H9 (cell line): ENCODE results near the gene MUCL3. TPM values are rescaled to one million over a fixed set of nuclear protein-coding genes. Genes with fewer than 3 reads are reported as not detected.

Experiments
- DNase-seq: peaks from one replicate; pipeline ENCODE4 v3.0.0-alpha.2; 2017
- H2AFZ ChIP-seq: one replicate; pipeline ENCODE4 v1.6.1; 2013; ENCODE audit warnings: mild to moderate bottlenecking, low read length, control low read depth, moderate library complexity
- H2AK5ac ChIP-seq: 2 replicates; pipeline ENCODE4 v1.6.1; 2013; ENCODE audit warnings: low read length, control low read depth, mixed read lengths; ENCODE audit not compliant: insufficient read length
- H2BK120ac ChIP-seq: one replicate; pipeline ENCODE4 v1.6.1; 2013; ENCODE audit warnings: low read depth, mild to moderate bottlenecking, low read length, control low read depth, inconsistent platforms; ENCODE audit not compliant: poor library complexity, severe bottlenecking
- H2BK12ac ChIP-seq: 2 replicates; pipeline ENCODE4 v1.6.1; 2013; ENCODE audit warnings: low read length, control low read depth, mixed read lengths, low read depth; ENCODE audit not compliant: insufficient read length
- H2BK15ac ChIP-seq: 2 replicates; pipeline ENCODE4 v1.6.1; 2013; ENCODE audit warnings: low read depth, low read length, control low read depth
- H2BK20ac ChIP-seq: one replicate; pipeline ENCODE4 v1.6.1; 2013; ENCODE audit warnings: low read depth, mild to moderate bottlenecking, low read length, control low read depth, inconsistent platforms; ENCODE audit not compliant: poor library complexity, severe bottlenecking
- H2BK5ac ChIP-seq: 2 replicates; pipeline ENCODE4 v1.6.1; 2013; ENCODE audit warnings: low read length, control low read depth, mixed read lengths; ENCODE audit not compliant: insufficient read length
- H3K14ac ChIP-seq: 2 replicates; pipeline ENCODE4 v1.6.1; 2013; ENCODE audit warnings: low read length, control low read depth; ENCODE audit not compliant: insufficient read depth
- H3K18ac ChIP-seq: 2 replicates; pipeline ENCODE4 v1.6.1; 2013; ENCODE audit warnings: low read depth, mild to moderate bottlenecking, mixed read lengths, low read length, control low read depth; ENCODE audit not compliant: insufficient read length
- H3K23ac ChIP-seq: 2 replicates; pipeline ENCODE4 v1.6.1; 2013; ENCODE audit warnings: low read length, control low read depth, mixed read lengths, low read depth; ENCODE audit not compliant: insufficient read length
- H3K23me2 ChIP-seq: 2 replicates; pipeline ENCODE4 v1.6.1; 2013; ENCODE audit warnings: low read depth, mild to moderate bottlenecking, mixed read lengths, low read length, control low read depth; ENCODE audit not compliant: insufficient read length, poor library complexity, severe bottlenecking
- H3K27ac ChIP-seq: 2 replicates; pipeline ENCODE4 v1.5.1; 2013; ENCODE audit warnings: low read length, control low read depth, mixed read lengths, low read depth; ENCODE audit not compliant: insufficient read length
- H3K27me3 ChIP-seq: 2 replicates; pipeline ENCODE4 v1.6.1; 2013; ENCODE audit warnings: low read length, control low read depth, inconsistent platforms; ENCODE audit not compliant: insufficient read depth
- H3K4ac ChIP-seq: 2 replicates; pipeline ENCODE4 v1.6.1; 2013; ENCODE audit warnings: low read depth, mild to moderate bottlenecking, control low read depth, inconsistent platforms, low read length, moderate library complexity
- H3K4me1 ChIP-seq: 2 replicates; pipeline ENCODE4 v1.6.1; 2013; ENCODE audit warnings: low read length, control low read depth, inconsistent platforms; ENCODE audit not compliant: insufficient read depth
- H3K4me2 ChIP-seq: 2 replicates; pipeline ENCODE4 v1.6.1; 2013; ENCODE audit warnings: low read length, control low read depth, mixed read lengths; ENCODE audit not compliant: insufficient read length, insufficient read depth
- H3K56ac ChIP-seq: 2 replicates; pipeline ENCODE4 v1.6.1; 2013; ENCODE audit warnings: low read depth, mild to moderate bottlenecking, mixed read lengths, low read length, control low read depth; ENCODE audit not compliant: insufficient read length
- H3K79me1 ChIP-seq: 2 replicates; pipeline ENCODE4 v1.6.1; 2013; ENCODE audit warnings: low read depth, mild to moderate bottlenecking, moderate library complexity, low read length, control low read depth, inconsistent platforms; ENCODE audit not compliant: insufficient read depth, poor library complexity, severe bottlenecking
- H3K79me2 ChIP-seq: 2 replicates; pipeline ENCODE4 v1.6.1; 2013; ENCODE audit warnings: low read length, control low read depth, inconsistent platforms; ENCODE audit not compliant: insufficient read depth
- H3K9ac ChIP-seq: 2 replicates; pipeline ENCODE4 v1.6.1; 2013; ENCODE audit warnings: low read length, control low read depth, mixed read lengths; ENCODE audit not compliant: insufficient read length; ENCODE audit errors: extremely low read depth
- H3K9me3 ChIP-seq: one replicate; pipeline ENCODE4 v1.6.1; 2013; ENCODE audit warnings: low read depth, low read length, inconsistent platforms; ENCODE audit not compliant: control insufficient read depth
- H3T11ph ChIP-seq: one replicate; pipeline ENCODE4 v1.6.1; 2013; ENCODE audit warnings: mild to moderate bottlenecking, low read length, control low read depth, inconsistent platforms
- H4K20me1 ChIP-seq: one replicate; pipeline ENCODE4 v1.6.1; 2013; ENCODE audit not compliant: control insufficient read depth, insufficient read length, insufficient read depth
- H4K5ac ChIP-seq: 2 replicates; pipeline ENCODE4 v1.6.1; 2013; ENCODE audit warnings: low read depth, mild to moderate bottlenecking, mixed read lengths, low read length, control low read depth; ENCODE audit not compliant: insufficient read length
- H4K8ac ChIP-seq: replicated peaks from 2 replicates; pipeline ENCODE4 v1.6.1; 2013; ENCODE audit warnings: low read length, control low read depth, mixed read lengths, low read depth; ENCODE audit not compliant: insufficient read length
- H4K91ac ChIP-seq: 2 replicates; pipeline ENCODE4 v1.6.1; 2013; ENCODE audit warnings: low read depth, mild to moderate bottlenecking, moderate library complexity, mixed read lengths, low read length, control low read depth; ENCODE audit not compliant: insufficient read length
- H3K27ac Mint-ChIP-seq, 3 experiments: 2 replicates in 2 of 3; 3 replicates in 1 of 3; pipeline ENCODE4 v1.8.0; 2020 to 2021; ENCODE audit warnings: mixed read lengths in 3 of 3, mild to moderate bottlenecking in 1 of 3, moderate library complexity in 1 of 3
- H3K27me3 Mint-ChIP-seq: 2 replicates; pipeline ENCODE4 v1.8.0; 2021; ENCODE audit warnings: low read depth, mild to moderate bottlenecking, moderate library complexity, mixed read lengths
- H3K36me3 Mint-ChIP-seq, 3 experiments: 2 replicates in 2 of 3; 3 replicates in 1 of 3; pipeline ENCODE4 v1.8.0; 2020 to 2021; ENCODE audit warnings: low read depth in 3 of 3, mixed read lengths in 3 of 3; ENCODE audit not compliant: insufficient read depth in 1 of 3
- H3K4me1 Mint-ChIP-seq, 2 experiments: 2 replicates each; pipeline ENCODE4 v1.8.0; 2020; ENCODE audit warnings: mixed read lengths in 2 of 2
- H3K4me3 Mint-ChIP-seq, 2 experiments: 2 replicates in 1 of 2; 3 replicates in 1 of 2; pipeline ENCODE4 v1.8.0; 2020 to 2021; ENCODE audit warnings: mild to moderate bottlenecking in 2 of 2, mixed read lengths in 2 of 2, moderate library complexity in 1 of 2
- H3K9me3 Mint-ChIP-seq, 2 experiments: 2 replicates in 1 of 2; 3 replicates in 1 of 2; pipeline ENCODE4 v1.8.0; 2020; ENCODE audit warnings: mild to moderate bottlenecking in 2 of 2, mixed read lengths in 2 of 2, moderate library complexity in 1 of 2
- CTCF ChIP-seq: fragments of 200-600 bp; sonication (generic); conservative IDR thresholded peaks from 3 replicates; pipeline ENCODE4 v1.8.0; 2021; ENCODE audit warnings: antibody characterized with exemption, mild to moderate bottlenecking
- WGBS: extraction: QIAGEN DNeasy Blood & Tissue Kit; methylation state at CpG from one replicate; pipeline ENCODE4 v1.1.7; 2013; ENCODE audit warnings: missing lambda C conversion rate, low lambda C conversion rate, mixed read lengths; ENCODE audit not compliant: insufficient read length; ENCODE audit errors: extremely low coverage; 5-methylcytosine and 5-hydroxymethylcytosine counted together
- total RNA-seq: library from RNA; stranded (reverse); gene quantifications from 2 replicates; pipeline ENCODE4 v1.2.1, GENCODE V29; 2021

Gene MUCL3
- total RNA-seq, 1 experiment from 2014 or later, result 0.15 TPM

- no peak overlapping the region for H2BK5ac ChIP-seq
- H3K9me3 ChIP-seq, result no peaks in the 10 kb centered on the region
- H2BK120ac ChIP-seq, result no peak overlapping the region
- no peak overlapping the region for H3K56ac ChIP-seq
- peaks cover 27 to 33% of the 10 kb centered on the region in 2 experiments for H3K4me1 Mint-ChIP-seq
- H3T11ph ChIP-seq, result no peak overlapping the region
- no peak overlapping the region for H3K27ac Mint-ChIP-seq
- no peak overlapping the region for H3K9ac ChIP-seq
- H3K23me2 ChIP-seq, result no peaks in the 10 kb centered on the region
- no peak overlapping the region for H3K4ac ChIP-seq
- no peak overlapping the region for H2BK12ac ChIP-seq
- H3K4me1 ChIP-seq, result peaks cover 6% of the 10 kb centered on the region; the same call in 1 of the 2 replicates
- H3K18ac ChIP-seq, result no peak overlapping the region
- no peak overlapping the region for H2AFZ ChIP-seq
- no peak overlapping the region for H3K23ac ChIP-seq
- H3K27ac ChIP-seq, result no peak overlapping the region
- H3K79me2 ChIP-seq, result no peaks in the 10 kb centered on the region
- no peak overlapping the region for H3K4me2 ChIP-seq
- no peak for DNase-seq
- H3K27me3 Mint-ChIP-seq, result peaks cover 5% of the 10 kb centered on the region
- no peak overlapping the region for H2AK5ac ChIP-seq
- no peak overlapping the region for H2BK15ac ChIP-seq
- H4K8ac ChIP-seq, result no peak overlapping the region
- no peak overlapping the region for H3K4me3 Mint-ChIP-seq
- H3K36me3 Mint-ChIP-seq, result no peaks in the 10 kb centered on the region
- no peak overlapping the region for H4K5ac ChIP-seq
- H3K14ac ChIP-seq, result no peak overlapping the region
- no peaks in the 10 kb centered on the region for H3K9me3 Mint-ChIP-seq
- H4K91ac ChIP-seq, result no peak overlapping the region
- H4K20me1 ChIP-seq, result no peaks in the 10 kb centered on the region
- no peaks in the 10 kb centered on the region; the same call in 1 of the 2 replicates for H3K27me3 ChIP-seq
- no peak for TF ChIP-seq CTCF
- H3K79me1 ChIP-seq, result no peaks in the 10 kb centered on the region
- no CpG with 5 or more reads among the region's 4 CpGs for WGBS
- no peak overlapping the region for H2BK20ac ChIP-seq
Measured at GRCh38 chr6:30944051-30944450, 3.3 kb downstream of the MUCL3 start.
